ENCODE data around the gene OFD1.
A peak's percentile ranks its signal among the peaks of the same experiment; 100 is the strongest.
"Not testable (repeated sequence)": the region's sequence is repeated elsewhere in the genome, so short reads cannot be mapped to it uniquely, and the experiment has no call there.

The OFD1 gene

DNA sequence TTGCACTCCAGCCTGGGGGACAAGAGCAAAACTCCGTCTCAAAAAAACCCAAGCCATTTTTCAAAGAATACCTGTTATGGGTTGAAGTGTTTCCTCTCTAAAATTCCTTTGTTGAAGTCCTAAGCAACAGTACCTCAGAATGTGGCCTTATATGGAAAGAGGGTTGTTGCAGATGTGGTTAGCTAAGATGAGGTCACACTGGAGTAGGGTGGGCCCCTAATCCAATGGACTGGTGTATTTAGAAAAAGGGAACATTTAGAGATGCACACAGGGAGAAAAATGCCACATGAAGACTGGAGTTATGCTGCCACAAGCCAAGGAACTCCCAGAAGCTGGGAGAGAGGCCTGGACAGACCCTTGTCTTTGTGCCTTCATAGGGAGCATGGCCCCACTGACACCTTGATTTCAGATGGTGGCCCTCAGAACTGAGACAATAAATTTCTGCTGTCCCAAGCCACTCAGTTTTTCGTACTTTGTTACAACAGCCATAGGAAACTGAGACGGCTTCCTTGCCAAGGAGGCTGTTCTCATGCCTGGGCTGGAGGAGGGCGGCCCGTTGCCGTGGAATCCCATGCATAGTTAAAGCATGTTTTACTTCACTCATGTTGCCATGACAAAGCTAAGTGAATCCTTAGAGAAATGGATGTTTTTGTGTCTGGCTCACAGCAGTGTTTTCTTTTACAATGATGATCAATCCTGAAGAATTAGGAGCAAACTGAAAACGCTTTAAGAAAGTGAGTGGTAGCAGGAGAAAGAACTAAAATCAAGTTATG, 16.7 kb upstream of the OFD1 start:
- in situ Hi-C loops (cut with HindIII; ENCODE audit: low pct_unique_long_range_greater_than_20kb, low sequenced_read_pairs) = no loop called here
- DNase-seq (ENCODE audit: low read depth in 1 of 2, low spot score in 1 of 2) = no peak
- TF ChIP-seq JUND (IDR thresholded peaks at IDR 0.05; ENCODE audit: low read depth) = no peak

DNA sequence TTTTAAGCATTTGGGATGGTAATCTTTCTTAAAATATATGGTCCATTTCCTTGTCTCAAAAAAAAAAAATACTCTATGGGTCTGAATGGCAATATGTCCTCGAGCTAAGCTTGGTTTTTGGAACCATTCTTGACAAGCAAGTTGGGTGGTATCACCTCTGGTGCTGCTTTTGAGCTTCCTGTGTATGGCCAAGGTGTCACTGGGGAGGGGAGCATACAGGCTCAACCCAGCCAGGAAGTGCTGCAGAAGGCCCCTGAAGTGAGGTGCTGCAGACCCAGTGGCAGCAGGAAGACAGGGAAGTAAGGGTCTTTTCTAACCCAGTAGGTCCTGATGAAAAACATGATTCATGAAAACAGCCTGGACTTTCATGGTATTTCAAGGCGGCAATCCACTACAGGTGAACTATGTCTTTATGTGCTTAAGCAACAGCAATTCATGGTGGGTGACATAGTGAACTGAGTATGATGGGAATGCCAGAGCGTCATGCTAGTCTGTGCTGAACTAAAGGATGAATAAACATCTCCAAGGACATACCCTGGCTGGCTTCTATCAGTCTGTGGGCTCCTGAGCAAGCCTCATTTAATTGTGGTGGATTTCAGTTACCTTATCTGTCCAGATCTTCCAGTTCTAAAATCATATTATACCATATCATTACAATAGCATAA, 15.2 kb upstream of the OFD1 start:
- DNase-seq (ENCODE audit: low read depth in 1 of 2, low spot score in 1 of 2) = no peak
- no peak for TF ChIP-seq JUND (IDR thresholded peaks at IDR 0.05; ENCODE audit: low read depth)
- in situ Hi-C loops (cut with HindIII; ENCODE audit: low pct_unique_long_range_greater_than_20kb, low sequenced_read_pairs) = no loop called here

DNA sequence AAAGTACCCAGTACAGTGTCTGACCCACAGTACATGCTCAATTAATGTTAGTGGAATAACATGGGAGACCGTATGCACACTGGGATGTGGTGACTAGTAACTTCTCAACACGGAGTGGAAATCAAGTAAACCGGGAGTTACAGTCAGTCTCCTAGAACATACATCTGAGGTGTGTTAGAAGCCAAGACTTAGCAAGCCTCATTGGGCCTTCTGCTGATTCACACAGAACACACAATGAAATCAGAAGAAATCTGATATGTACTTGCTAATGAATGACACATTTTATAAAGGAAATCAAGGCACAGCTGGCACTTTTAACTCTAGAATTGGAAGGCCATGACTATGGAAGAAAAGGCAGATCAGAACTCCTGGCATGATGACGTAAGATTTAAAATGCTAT, 13.2 kb upstream of the OFD1 start:
- no peak for DNase-seq (ENCODE audit: low read depth in 1 of 2, low spot score in 1 of 2)
- no peak for TF ChIP-seq JUND (IDR thresholded peaks at IDR 0.05; ENCODE audit: low read depth)
- in situ Hi-C loops (cut with HindIII; ENCODE audit: low pct_unique_long_range_greater_than_20kb, low sequenced_read_pairs) = no loop called here

DNA sequence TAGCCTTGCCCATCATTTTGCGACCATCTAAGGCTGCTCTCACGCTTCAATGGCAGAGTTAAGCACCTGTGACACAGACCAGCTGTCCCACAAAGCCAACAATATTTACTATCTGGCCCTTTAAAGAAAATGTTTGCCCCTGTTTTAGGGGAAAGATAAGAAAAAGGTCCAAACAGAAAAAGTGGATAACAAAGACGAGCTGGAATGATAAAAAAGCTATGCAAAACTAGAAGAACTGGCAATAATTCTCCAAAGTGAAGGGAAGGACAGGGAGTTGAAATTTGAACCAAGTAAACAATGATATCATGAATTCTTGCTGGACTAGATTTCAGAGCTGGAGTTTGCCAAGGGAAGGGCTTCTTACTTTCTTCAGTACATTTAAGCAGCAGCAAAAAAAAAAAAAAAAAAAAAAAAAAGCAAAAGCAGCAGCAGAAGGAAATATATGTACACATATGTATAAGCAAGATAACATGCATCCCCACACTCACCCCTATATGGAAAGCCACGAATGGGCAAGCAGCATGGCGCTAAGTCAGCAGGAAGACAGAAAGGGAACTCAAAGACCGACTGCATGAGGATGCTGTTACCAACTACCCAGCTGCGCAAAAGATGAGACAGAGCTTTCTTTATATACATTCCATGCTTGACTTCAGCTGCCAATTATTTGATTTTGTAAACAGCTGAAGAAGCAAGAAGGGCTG, 12.6 kb upstream of the OFD1 start:
- TF ChIP-seq JUND (IDR thresholded peaks at IDR 0.05; ENCODE audit: low read depth) = no peak
- peak in 1 of 2 experiments; percentile 21 for DNase-seq (ENCODE audit: low read depth in 1 of 2, low spot score in 1 of 2)
- in situ Hi-C loops (cut with HindIII; ENCODE audit: low pct_unique_long_range_greater_than_20kb, low sequenced_read_pairs) = no loop called here

DNA sequence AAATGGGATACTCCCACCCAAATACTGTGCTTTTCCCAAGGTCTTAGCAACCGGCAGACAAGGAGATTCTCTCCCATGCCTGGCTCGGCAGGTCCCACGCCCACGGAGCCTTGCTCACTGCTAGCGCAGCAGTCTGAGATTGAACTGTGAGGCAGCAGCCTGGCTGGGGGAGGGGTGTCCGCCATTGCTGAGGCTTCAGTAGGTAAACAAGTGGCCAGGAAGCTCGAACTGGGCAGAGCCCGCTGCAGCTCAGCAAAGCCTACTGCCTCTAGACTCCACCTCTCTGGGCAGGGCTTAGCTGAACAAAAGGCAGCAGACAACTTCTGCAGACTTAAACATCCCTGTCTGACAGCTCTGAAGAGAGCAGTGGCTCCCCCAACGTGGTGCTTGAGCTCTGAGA, 9.7 kb upstream of the OFD1 start:
- in situ Hi-C loops (cut with HindIII; ENCODE audit: low pct_unique_long_range_greater_than_20kb, low sequenced_read_pairs) = not testable (repeated sequence)
- DNase-seq (ENCODE audit: low read depth in 1 of 2, low spot score in 1 of 2) = peak in 1 of 2 experiments; percentile 16

DNA sequence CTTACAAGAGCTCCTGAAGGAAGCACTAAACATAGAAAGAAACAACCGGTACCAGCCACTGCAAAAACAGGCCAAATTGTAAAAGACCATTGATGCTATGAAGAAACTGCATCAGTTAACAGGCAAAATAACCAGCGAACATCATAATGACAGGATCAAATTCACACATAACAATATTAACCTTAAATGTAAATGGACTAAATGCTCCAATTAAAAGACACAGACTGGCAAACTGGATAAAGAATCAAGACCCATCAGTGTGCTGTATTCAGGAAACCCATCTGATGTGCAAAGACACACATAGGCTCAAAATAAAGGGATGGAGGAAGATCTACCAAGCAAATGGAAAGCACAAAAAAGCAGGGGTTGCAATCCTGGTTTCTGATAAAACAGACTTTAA, 8.0 kb upstream of the OFD1 start:
- in situ Hi-C loops (cut with HindIII; ENCODE audit: low pct_unique_long_range_greater_than_20kb, low sequenced_read_pairs) = not testable (repeated sequence)

DNA sequence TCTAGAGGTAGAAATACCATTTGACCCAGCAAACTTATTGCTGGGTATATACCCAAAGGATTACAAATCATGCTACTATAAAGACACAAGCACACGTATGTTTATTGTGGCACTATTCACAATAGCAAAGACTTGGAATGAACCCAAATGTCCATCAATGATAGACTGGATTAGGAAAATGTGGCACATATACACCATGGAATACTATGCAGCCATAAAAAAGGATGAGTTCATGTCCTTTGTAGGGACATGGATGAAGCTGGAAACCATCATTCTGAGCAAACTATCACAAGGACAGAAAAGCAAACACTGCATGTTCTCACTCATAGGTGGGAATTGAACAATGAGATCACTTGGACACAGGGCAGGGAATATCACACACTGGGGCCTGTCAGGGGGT, 4.0 kb upstream of the OFD1 start:
- in situ Hi-C loops (cut with HindIII; ENCODE audit: low pct_unique_long_range_greater_than_20kb, low sequenced_read_pairs); DNase-seq (ENCODE audit: low read depth in 1 of 2, low spot score in 1 of 2): not testable (repeated sequence)

More for the DNA sequence above, 8.0 kb upstream of the OFD1 start:
- not testable (repeated sequence) for DNase-seq (ENCODE audit: low read depth in 1 of 2, low spot score in 1 of 2)

DNA sequence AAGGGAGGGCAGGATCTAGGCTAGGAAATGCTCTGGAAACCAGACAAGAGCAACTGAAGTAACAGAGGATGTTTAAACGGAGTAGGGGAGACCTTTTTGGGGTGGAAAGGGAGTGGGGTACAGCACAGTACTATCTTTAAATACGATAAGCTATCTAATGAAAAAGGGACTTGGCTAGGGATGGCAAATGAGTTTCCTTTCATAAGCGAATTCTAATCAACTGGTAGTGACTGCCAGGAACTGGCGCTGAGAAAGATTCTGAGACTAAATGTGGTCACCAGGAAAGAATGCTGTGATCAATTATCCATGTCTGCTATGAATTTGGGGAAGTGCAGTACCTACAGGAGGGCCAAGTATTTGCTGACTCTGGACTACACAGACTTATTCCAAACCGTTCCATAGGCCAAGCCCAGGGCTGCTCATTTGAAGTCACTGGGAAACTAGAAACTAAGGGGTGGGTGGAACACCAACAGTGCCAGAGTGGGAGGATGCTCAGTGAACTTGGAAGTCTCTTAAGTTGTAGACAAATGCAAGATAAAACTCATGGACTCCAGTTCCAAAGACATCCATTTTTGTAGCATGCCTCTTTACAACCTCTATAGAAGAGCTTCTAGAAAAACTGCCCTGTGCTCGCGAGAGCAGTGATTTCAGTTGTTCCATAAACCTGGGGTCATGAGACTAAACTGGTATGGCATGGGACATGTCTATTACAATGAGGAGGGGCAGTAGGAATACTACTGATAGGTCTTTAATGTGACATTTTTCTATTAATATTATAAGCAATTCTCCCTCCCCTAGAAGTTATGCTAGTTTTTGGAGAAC, 2.1 kb upstream of the OFD1 start:
- in situ Hi-C loops (cut with HindIII; ENCODE audit: low pct_unique_long_range_greater_than_20kb, low sequenced_read_pairs) = no loop called here
- TF ChIP-seq JUND (IDR thresholded peaks at IDR 0.05; ENCODE audit: low read depth) = no peak
- no peak for DNase-seq (ENCODE audit: low read depth in 1 of 2, low spot score in 1 of 2)

DNA sequence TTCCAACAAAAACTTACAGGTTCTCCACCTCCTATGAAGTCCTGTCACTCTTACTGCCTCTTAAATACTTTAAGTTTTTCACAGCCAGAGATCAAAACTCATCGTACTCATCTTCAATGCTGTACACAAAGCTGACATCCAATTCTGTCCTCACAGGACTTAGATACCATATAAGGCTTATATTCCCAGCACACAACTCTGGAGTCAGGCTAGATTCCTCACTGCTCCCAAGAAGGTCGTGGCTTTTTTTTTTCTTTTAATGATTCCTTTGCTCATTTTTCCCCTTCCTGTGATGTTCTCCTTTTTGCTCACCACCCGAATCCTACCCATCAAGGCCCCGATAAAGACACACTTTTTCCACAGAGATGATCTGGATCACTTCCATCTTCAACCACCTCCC, 1.0 kb upstream of the OFD1 start:
- no peak for DNase-seq (ENCODE audit: low read depth in 1 of 2, low spot score in 1 of 2)
- in situ Hi-C loops (cut with HindIII; ENCODE audit: low pct_unique_long_range_greater_than_20kb, low sequenced_read_pairs) = no loop called here
- no peak for TF ChIP-seq JUND (IDR thresholded peaks at IDR 0.05; ENCODE audit: low read depth)

DNA sequence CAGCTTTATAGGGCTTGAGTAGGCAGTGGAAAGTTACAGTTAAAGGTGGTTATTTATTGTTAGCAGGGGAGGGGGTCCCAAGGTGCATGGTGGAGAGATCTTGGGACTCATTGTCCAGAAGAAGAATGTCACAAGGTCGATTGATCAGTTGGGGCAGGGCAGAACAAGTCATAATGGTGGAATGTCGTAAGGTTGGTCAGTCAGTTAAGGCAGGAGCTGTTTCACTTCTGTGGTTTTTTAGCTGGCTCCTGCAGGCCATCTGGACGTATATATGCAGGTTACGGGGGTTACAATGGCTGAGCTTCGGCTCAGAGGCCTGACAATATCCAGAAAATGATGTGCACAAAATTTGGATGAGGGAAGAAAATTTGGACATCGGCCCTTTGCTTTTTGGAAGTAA, 7.1 kb downstream of the OFD1 start:
- in situ Hi-C loops (cut with HindIII; ENCODE audit: low pct_unique_long_range_greater_than_20kb, low sequenced_read_pairs) = no loop called here
- no peak for TF ChIP-seq JUND (IDR thresholded peaks at IDR 0.05; ENCODE audit: low read depth)
- DNase-seq (ENCODE audit: low read depth in 1 of 2, low spot score in 1 of 2) = no peak

DNA sequence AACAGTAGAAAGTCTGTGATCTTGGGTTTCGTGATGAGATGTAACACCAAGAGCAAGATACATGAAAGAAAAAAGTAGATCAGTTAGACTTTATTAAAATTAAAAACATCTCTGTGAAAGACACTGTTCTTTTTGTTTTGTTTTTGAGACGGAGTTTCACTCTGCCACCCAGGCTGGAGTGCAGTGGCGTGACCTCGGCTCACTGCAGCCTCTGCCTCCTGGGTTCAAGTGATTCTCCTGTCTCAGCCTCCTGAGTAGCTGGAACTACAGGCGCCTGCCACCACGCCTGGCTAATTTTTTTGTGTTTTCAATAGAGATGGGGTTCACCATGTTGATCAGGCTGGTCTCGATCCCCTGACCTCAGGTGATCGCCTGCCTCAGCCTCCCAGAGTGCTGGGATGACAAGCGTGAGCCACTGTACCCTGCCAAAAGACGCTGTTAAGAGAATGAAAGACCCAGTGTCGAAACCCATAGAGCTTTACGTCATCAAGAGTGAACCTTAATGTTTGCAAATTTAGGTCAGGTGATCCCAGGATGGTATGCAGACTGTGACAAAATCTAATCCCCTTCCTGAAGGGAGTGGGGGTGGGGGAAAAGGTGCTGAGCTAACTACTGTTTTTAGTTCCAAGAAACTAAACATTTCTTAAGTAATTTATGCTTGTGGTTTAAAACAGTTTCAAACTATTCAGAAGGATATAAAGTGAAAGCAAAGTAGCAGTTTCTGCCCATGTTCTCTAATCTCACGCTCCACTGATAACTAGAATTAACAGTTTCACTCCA, 8.0 kb downstream of the OFD1 start:
- in situ Hi-C loops (cut with HindIII; ENCODE audit: low pct_unique_long_range_greater_than_20kb, low sequenced_read_pairs) = no loop called here
- no peak for TF ChIP-seq JUND (IDR thresholded peaks at IDR 0.05; ENCODE audit: low read depth)
- DNase-seq (ENCODE audit: low read depth in 1 of 2, low spot score in 1 of 2) = peak in 1 of 2 experiments; percentile 12

DNA sequence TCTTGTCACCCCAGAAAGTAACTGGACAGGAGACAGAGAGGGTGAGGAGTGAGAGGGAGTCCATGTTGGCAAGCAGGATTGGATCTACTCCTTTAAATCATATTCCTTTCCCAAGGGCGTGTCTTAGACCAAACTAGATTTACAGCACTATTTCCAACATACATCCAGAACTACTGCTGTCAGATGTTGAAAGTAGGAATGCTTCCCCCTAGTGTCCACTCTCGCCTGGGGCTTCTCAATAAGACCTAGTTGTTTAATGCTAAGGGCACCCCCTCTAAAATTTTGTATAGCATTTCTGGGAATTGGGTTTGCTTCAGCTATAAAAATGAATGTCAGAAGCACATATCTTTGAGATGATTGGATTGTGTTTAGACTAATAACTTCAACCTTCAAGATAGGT, 13.3 kb downstream of the OFD1 start:
- in situ Hi-C loops (cut with HindIII; ENCODE audit: low pct_unique_long_range_greater_than_20kb, low sequenced_read_pairs) = no loop called here
- no peak for TF ChIP-seq JUND (IDR thresholded peaks at IDR 0.05; ENCODE audit: low read depth)
- peak in 1 of 2 experiments; percentile 72 for DNase-seq (ENCODE audit: low read depth in 1 of 2, low spot score in 1 of 2)

All from T47D (cell line).